Type B pancreatic cell (in vitro differentiated cells): ENCODE data around the gene GJB3. TPM values are rescaled to one million over a fixed set of nuclear protein-coding genes. Genes with fewer than 3 reads are reported as not detected.
"Not testable (repeated sequence)": the region's sequence is repeated elsewhere in the genome, so short reads cannot be mapped to it uniquely, and the experiment has no call there.

Experiments
- DNase-seq: peaks from one replicate; pipeline ENCODE4 v3.0.0; 2021; ENCODE audit warnings: mixed read lengths; ENCODE audit not compliant: unreplicated experiment; ENCODE audit errors: extremely low spot score
- H3K27ac Mint-ChIP-seq: 2 replicates; pipeline ENCODE4 v1.8.0; 2021; ENCODE audit warnings: mild to moderate bottlenecking, mixed read lengths
- H3K27me3 Mint-ChIP-seq: 2 replicates; pipeline ENCODE4 v1.8.0; 2021; ENCODE audit warnings: mixed read lengths
- H3K36me3 Mint-ChIP-seq: 2 replicates; pipeline ENCODE4 v1.8.0; 2021; ENCODE audit warnings: mixed read lengths
- H3K4me1 Mint-ChIP-seq: one replicate; pipeline ENCODE4 v1.8.0; 2021; ENCODE audit warnings: mixed read lengths; ENCODE audit not compliant: unreplicated experiment
- H3K4me3 Mint-ChIP-seq: 2 replicates; pipeline ENCODE4 v1.8.0; 2021; ENCODE audit warnings: mild to moderate bottlenecking, mixed read lengths
- H3K9me3 Mint-ChIP-seq: 2 replicates; pipeline ENCODE4 v1.8.0; 2021; ENCODE audit warnings: mixed read lengths
- total RNA-seq: library from RNA; stranded (reverse); gene quantifications from 2 replicates; pipeline ENCODE4 v1.2.1, GENCODE V29; 2021; ENCODE audit warnings: low replicate concordance
- TF ChIP-seq, protein P1 (sequence below): fragments of 200-600 bp; sonication (generic); conservative IDR thresholded peaks from 2 replicates; pipeline ENCODE4 v1.5.0; 2021; ENCODE audit warnings: antibody characterized with exemption, mild to moderate bottlenecking

The GJB3 gene
- total RNA-seq, 1 donor from 2014 or later = 6.5 TPM

DNA sequence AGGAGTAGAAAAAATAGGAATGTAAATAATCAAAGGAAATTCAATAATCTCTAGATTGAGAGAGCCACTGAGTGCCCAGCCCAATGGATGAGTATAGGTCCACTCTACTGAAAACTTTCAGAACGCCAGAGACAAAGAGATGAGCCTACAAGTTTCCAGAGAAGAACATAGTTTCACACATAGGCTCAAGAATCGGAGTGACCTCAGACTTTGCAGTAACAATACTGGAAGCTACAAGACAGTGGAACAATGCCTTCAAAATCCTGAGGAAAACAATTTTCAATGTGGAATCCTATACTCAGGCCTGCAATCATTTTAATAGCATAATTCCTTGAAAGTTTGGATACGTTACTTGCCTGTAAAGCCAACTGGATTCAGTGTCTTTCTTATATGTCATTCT is 22.8 kb downstream of the GJB3 start:
- H3K27me3 Mint-ChIP-seq = no peaks in the 10 kb centered on the region
- H3K9me3 Mint-ChIP-seq = peaks cover 4% of the 10 kb centered on the region
- no peak overlapping the region for H3K27ac Mint-ChIP-seq
- no peak overlapping the region for H3K4me3 Mint-ChIP-seq
- TF ChIP-seq, protein P1, sequence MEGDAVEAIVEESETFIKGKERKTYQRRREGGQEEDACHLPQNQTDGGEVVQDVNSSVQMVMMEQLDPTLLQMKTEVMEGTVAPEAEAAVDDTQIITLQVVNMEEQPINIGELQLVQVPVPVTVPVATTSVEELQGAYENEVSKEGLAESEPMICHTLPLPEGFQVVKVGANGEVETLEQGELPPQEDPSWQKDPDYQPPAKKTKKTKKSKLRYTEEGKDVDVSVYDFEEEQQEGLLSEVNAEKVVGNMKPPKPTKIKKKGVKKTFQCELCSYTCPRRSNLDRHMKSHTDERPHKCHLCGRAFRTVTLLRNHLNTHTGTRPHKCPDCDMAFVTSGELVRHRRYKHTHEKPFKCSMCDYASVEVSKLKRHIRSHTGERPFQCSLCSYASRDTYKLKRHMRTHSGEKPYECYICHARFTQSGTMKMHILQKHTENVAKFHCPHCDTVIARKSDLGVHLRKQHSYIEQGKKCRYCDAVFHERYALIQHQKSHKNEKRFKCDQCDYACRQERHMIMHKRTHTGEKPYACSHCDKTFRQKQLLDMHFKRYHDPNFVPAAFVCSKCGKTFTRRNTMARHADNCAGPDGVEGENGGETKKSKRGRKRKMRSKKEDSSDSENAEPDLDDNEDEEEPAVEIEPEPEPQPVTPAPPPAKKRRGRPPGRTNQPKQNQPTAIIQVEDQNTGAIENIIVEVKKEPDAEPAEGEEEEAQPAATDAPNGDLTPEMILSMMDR = no peak
- DNase-seq = no peak
- H3K4me1 Mint-ChIP-seq = no peaks in the 10 kb centered on the region
- no peaks in the 10 kb centered on the region for H3K36me3 Mint-ChIP-seq

DNA sequence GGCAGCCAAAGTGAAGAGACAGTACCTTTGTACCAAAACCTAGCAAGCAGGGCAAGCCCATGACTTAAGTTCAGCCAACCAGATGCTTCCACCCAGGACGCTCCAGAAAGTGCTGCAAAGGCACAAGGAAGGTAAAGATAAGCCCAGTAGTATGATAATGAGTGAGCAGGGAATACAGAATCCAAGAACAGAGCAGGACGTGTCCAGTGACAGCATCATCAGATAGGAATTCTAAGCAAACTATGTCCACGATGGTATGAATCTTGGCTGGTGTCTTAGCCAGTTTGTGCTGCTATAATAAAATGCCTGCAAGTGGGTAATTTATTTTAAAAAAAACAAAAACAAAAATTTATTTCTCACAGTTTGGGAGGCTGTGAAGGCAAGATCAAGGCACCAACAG is 25.4 kb downstream of the GJB3 start:
- H3K27me3 Mint-ChIP-seq = no peaks in the 10 kb centered on the region
- no peak overlapping the region for H3K4me3 Mint-ChIP-seq
- H3K27ac Mint-ChIP-seq = no peak overlapping the region
- no peaks in the 10 kb centered on the region for H3K4me1 Mint-ChIP-seq
- TF ChIP-seq, protein P1 = no peak
- no peak for DNase-seq
- H3K9me3 Mint-ChIP-seq = peaks cover 4% of the 10 kb centered on the region
- H3K36me3 Mint-ChIP-seq = no peaks in the 10 kb centered on the region

DNA sequence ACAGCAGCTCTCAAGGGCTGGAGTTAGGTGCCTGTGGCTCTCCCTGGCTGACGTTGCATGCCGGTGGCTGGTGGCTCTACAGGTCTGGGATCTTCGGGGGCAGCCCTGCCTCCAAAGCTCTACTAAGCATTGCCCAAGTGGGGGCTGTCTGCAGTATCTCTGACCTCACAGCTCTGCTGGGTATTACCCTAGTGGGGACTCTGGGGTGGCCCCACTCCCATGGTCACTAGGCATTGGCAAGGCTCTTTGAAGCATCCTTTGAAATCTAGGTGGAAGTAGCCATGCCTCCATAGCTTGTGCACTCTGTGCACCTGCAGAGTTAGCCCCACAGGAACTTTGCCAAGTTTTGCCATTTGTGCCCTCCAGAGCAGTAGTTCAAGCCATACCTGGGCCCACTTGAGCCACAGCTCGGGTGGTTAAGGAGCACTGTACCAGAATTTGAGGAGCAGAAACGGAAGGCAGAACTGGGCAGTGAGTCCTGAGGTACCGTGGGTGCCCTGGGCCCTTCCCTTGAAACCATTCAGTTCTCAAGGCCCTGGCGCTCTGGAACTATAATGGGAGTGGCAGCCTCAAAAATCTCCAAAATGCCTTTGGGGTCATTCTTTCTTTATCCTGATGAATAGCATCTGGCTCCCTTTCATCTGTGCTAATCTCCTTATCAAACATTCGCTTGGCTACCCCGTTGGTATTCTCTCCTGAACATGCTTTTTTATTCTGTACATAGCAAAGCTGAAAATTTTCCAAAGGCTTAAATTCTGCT is 27.2 kb downstream of the GJB3 start:
- Mint-ChIP-seq H3K4me1 (no peaks in the 10 kb centered on the region), H3K27me3 (no peaks in the 10 kb centered on the region), H3K4me3 (no peak overlapping the region), H3K27ac (no peak overlapping the region), H3K36me3 (no peaks in the 10 kb centered on the region), H3K9me3 (peaks cover 4% of the 10 kb centered on the region)
- no peak for DNase-seq
- TF ChIP-seq, protein P1 = no peak

DNA sequence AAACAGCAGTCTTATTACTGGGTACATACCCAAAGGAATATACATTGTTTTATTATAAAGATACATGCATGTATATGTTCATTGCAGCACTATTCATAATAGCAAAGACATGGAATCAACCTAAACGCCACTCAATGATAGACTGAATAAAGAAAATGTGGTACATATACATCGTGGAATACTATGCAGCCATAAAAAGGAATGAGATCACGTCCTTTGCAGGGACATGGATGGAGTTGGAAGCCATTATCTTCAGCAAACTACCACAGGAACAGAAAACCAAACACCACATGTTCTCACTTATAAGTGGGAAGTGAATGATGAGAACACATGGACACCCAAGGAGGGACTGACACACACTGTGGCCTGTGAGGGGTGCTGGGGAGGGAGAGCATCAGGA is 29.8 kb downstream of the GJB3 start:
- H3K4me3 Mint-ChIP-seq, H3K27ac Mint-ChIP-seq, H3K27me3 Mint-ChIP-seq, DNase-seq, H3K4me1 Mint-ChIP-seq, H3K36me3 Mint-ChIP-seq, H3K9me3 Mint-ChIP-seq: not testable (repeated sequence)

DNA sequence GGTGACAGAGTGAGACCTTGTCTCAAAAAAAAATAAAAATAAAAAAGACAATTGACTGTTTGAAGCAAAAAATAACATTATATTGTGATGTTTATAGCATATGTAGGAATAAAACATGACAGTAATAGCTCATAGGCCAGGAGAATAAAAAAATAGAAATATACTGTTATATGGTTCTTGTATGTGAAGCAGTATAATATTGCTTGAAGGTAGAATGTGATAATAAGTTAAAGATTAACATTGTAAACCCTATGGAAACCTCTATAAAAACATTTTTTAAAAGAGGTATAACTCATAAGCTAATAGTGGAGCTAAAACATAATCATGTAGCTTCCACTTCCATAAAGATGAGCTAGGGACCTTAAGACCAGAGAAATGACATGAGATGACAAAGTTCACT is 35.3 kb downstream of the GJB3 start:
- no peaks in the 10 kb centered on the region for H3K4me1 Mint-ChIP-seq
- H3K27ac Mint-ChIP-seq = no peak overlapping the region
- H3K9me3 Mint-ChIP-seq = no peaks in the 10 kb centered on the region
- TF ChIP-seq, protein P1 = no peak
- no peak for DNase-seq
- H3K36me3 Mint-ChIP-seq = no peaks in the 10 kb centered on the region
- H3K27me3 Mint-ChIP-seq = no peaks in the 10 kb centered on the region
- no peak overlapping the region for H3K4me3 Mint-ChIP-seq

DNA sequence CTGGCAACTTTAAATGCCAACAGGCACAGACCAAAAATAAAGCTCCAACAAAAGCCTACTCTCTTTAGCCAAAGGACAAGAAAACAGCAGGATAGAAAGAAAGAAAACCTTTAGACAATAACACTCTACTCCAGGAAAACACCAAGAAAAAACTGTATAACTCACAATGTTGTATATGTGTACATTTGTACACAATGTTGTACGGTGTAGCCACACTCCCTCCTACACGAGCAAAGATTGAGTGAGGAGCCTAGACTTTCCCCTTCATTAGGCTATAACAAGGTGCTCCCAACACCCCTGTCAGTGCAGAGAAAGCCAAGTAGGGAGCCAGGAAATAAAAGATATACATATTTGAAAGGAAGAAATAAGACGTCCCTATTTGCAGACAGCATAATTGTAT is 35.8 kb downstream of the GJB3 start:
- Mint-ChIP-seq H3K27ac (no peak overlapping the region), H3K36me3 (no peaks in the 10 kb centered on the region), H3K4me3 (no peak overlapping the region), H3K27me3 (no peaks in the 10 kb centered on the region), H3K9me3 (no peaks in the 10 kb centered on the region), H3K4me1 (no peaks in the 10 kb centered on the region)
- TF ChIP-seq, protein P1 = no peak
- DNase-seq = no peak

DNA sequence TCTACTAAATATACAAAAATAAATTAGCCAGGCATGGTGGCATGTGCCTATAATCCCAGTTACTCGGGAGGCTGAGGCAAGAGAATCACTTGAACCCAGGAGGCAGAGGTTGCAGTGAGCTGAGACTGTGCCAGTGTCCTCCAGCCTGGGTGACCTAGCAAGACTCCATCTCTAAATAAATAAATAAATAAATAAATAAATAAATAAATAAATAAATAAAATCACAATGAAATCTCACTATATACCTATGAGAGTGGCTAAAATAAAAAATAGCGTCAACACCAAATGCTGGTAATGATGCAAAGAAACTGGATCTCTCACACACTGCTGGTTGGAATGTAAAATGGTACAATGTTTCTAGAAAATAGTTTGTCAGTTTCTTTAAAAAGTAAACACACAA is 37.8 kb downstream of the GJB3 start:
- not testable (repeated sequence) for H3K36me3 Mint-ChIP-seq, H3K4me3 Mint-ChIP-seq, DNase-seq, H3K27me3 Mint-ChIP-seq, H3K4me1 Mint-ChIP-seq, H3K27ac Mint-ChIP-seq, H3K9me3 Mint-ChIP-seq
